Measurements from ENCODE around the gene TSPEAR. TPM values are rescaled to one million over a fixed set of nuclear protein-coding genes. Genes with fewer than 3 reads are reported as not detected.

TSPEAR gene
- total RNA-seq, 1 donor from 2014 or later = not detected

DNA sequence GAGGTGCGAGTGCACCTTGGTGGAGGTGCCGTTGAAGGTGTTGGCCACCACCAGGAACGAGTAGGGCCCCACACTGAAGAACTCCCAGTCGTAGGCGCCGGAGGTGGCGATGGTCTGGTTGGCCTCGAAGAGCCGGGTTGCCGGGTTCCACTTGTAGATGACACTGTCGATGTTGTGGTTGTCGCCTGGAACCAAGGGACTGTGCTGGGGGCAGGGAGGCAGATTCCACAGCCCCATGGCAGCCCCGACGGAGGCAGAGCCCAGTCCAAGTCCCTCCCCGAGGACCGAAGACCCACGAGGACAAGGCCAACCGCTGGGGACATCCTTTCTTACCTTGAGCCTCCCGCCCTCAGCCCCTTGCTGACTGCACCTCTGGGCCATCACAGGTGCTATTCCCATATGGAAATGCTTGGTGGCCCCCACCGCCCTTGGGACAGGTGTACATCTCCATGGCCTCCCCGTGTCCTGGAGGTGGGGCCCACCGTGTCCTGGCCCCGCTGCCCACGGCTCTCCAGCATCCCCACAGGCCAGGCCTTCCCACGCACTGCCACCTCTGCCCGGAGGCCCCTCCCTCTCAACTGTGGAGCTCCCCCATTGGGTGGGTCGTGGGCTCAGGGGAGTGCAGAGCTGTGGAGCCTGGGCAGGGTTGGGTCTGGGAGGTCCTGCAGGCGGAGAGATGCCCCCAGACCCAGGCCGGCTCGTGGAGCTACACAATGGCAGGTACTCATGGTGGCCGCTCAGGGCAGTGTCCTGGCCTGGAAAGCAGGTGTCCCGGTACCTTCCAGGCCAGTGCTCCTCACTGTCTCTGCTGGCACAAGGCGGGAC, 189.2 kb downstream of the TSPEAR start:
- DNase-seq (ENCODE audit: low read depth) = no peak
- H3K4me3 ChIP-seq (ENCODE audit: low read depth, low read length) = no peak overlapping the region
- TF ChIP-seq, protein P1, sequence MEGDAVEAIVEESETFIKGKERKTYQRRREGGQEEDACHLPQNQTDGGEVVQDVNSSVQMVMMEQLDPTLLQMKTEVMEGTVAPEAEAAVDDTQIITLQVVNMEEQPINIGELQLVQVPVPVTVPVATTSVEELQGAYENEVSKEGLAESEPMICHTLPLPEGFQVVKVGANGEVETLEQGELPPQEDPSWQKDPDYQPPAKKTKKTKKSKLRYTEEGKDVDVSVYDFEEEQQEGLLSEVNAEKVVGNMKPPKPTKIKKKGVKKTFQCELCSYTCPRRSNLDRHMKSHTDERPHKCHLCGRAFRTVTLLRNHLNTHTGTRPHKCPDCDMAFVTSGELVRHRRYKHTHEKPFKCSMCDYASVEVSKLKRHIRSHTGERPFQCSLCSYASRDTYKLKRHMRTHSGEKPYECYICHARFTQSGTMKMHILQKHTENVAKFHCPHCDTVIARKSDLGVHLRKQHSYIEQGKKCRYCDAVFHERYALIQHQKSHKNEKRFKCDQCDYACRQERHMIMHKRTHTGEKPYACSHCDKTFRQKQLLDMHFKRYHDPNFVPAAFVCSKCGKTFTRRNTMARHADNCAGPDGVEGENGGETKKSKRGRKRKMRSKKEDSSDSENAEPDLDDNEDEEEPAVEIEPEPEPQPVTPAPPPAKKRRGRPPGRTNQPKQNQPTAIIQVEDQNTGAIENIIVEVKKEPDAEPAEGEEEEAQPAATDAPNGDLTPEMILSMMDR (conservative IDR thresholded peaks at IDR 0.05; ENCODE audit: low read depth, low read length) = no peak

DNA sequence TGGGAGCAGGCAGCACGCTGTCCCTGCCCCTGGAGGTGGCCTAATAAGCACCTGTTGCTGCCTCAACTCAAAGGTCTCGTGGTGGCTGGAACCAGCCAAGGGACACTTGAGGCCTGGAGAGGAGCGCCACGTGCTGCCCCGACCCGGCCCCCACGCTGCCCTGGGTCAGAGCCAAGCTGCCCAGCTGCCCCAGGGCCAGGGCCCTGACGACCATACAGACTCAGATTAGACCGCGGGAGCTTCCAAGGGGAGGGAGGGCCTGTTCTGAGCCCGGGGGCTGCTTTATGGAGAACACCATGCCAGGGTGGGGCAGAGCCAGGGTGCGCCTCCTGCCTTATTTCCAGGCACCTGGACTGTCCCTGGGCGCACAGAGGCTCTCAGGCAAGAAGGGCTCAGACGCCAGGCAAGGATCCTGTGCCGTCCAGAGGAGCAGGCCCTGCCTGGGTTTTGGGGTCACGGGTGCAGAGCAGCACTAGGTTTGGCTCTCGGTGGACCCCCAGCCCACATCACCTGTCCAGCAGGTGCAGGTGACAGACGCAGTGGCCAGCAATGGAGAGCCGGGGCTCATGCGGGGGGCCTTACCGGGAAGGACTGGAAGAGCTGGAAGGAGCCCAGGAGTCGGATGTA, 190.0 kb downstream of the TSPEAR start:
- TF ChIP-seq, protein P1 (conservative IDR thresholded peaks at IDR 0.05; ENCODE audit: low read depth, low read length) = no peak
- H3K4me3 ChIP-seq (ENCODE audit: low read depth, low read length) = no peak overlapping the region
- no peak for DNase-seq (ENCODE audit: low read depth)

DNA sequence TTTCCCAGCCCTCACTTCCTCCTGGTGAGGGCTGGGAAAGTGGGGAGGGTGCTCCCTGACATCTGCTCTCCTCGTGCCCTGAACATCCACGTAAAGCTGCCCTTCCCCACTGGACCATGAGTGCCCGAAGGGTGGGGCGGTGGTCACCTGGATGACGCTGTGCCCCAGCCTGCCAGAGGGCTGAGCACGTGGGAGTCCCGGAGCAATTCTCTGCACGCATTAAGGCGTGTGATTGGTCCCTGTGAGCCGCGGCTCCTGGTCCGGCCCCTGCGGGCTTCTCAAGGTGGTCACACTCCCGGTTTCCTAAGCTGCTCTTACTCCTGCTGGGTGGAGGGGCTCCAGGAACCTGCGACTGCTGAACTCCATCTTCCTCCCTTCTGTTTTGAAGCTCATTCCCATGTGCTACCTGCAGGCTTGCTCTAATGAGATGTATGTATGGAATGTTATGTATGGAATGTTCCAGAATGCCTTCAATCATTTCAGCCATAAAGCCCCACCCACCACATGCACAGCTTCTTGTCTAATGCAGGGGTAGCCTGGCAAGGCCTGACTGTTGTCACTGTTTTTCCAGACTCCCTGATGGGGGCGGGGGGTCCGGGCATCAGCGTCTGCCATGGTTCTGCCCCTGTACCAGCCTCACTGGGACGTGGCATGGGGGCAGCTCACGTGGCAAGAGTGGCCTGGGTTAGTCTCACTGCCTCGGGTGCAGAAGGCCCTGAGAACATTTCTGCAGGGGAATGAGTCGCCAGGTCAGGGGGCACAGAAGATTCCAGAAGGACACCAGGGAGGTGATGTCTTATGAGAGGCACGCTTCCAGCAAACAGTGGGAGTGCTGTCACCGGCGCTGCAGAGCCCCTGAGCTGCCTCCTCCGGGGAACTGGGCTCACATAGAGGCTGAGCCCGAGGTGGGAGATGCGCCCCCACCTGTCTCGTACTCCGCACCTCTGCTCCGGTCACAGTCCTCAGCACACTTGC, 190.8 kb downstream of the TSPEAR start:
- DNase-seq (ENCODE audit: low read depth) = no peak
- H3K4me3 ChIP-seq (ENCODE audit: low read depth, low read length) = no peak overlapping the region
- TF ChIP-seq, protein P1 (conservative IDR thresholded peaks at IDR 0.05; ENCODE audit: low read depth, low read length) = no peak

DNA sequence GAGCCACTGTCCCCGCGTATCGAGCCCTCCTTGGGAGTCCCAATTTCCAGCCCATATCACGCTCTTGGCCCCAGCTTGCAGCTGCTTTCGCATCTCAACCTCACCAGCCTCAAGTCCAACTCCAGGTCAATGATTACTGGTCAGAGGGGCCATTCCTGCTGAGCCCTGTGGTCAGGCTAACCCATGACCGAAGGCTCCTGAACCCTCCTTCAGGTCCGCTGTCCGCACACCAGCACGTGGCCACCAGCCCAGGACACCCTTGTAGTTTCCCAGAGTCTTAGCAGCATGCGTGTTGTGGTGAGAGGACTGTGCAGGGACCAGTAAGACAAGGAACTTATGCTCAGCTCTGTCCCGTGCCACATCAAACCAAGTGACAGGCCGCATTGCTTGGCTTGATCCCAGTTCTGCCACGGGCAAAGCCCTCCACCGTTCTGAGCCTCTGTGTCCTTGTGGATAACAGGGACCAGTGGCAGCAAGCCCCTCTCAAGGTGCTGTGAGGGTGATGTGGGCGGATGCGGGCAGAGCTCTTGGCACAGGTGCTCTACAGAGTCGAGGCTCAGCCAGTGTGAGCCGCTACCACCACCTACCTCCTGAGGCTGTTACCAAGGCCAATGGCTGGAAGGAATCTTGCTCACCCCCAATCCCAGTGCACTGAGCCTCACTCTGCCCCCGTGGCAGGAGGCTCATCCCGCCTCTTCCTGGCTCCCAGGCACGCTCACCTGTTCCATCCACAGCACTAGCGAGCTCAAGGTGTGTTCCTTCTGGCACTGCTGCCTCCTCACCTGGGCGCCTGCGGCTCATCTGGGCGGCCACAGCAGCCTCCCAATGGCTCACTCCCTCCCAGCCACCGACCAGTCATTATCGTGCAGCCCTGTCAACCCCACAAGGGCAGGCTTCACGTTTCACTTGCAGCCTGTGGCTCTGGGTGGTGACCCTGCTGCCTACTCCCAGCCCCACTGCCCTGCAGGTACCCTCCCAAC, 191.7 kb downstream of the TSPEAR start:
- TF ChIP-seq, protein P1 (conservative IDR thresholded peaks at IDR 0.05; ENCODE audit: low read depth, low read length) = no peak
- no peak for DNase-seq (ENCODE audit: low read depth)
- no peak overlapping the region for H3K4me3 ChIP-seq (ENCODE audit: low read depth, low read length)

DNA sequence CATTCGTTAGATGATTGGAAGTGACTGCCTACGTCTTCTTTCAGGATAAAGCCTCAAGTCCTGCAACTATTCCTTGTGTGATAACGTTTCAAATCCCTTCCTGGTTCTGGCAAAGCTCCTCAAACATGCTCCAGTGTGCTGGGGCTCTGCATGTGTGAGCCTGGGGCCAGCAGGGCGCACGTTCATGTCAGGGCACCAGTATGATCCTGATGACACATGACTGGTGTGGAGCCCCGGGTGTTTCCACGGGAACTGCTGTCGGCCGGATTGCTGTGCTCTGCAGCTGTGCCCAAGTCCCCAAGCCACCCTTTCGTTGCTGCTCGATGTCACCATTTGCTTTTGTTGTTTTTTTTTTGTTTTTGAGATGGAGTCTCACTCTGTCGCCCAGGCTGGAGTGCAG, 192.7 kb downstream of the TSPEAR start:
- DNase-seq (ENCODE audit: low read depth) = no peak
- TF ChIP-seq, protein P1 (conservative IDR thresholded peaks at IDR 0.05; ENCODE audit: low read depth, low read length) = no peak
- H3K4me3 ChIP-seq (ENCODE audit: low read depth, low read length) = no peak overlapping the region

All from epithelial cell of proximal tubule (primary cell).